Stromal cell of bone marrow (primary cell): ENCODE results near the gene SPNS3.

Source experiments
- DNase-seq: peaks from one replicate; pipeline ENCODE4 v3.0.0-alpha.2; 2012; ENCODE audit warnings: low read depth

The SPNS3 gene

DNA sequence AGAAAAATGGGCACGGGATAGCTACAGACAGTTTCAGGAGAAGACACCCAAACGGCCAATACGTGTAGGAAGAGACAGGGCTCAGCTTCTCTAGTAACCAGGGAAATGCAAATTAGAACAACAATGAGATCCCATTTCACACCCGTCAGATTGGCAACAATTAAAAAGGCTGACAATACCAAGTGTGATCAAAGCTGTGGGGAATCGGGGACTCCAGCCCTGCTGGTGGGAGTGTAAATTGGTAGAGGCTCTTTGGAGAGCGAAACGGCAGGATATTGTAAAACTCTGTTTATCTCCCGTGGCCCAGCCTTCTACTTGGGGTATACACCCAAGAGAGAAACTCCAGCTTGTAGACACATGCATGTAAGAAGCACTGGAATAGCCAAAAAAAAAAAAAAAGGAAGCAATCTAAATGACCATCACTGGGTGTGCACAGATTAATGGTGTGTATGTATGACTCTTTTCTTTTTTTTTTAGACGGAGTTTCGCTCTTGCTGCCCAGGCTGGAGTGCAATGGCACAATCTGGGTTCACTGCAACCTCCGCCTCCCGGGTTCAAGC is 93.9 kb downstream of the SPNS3 start:
- no peak for DNase-seq

DNA sequence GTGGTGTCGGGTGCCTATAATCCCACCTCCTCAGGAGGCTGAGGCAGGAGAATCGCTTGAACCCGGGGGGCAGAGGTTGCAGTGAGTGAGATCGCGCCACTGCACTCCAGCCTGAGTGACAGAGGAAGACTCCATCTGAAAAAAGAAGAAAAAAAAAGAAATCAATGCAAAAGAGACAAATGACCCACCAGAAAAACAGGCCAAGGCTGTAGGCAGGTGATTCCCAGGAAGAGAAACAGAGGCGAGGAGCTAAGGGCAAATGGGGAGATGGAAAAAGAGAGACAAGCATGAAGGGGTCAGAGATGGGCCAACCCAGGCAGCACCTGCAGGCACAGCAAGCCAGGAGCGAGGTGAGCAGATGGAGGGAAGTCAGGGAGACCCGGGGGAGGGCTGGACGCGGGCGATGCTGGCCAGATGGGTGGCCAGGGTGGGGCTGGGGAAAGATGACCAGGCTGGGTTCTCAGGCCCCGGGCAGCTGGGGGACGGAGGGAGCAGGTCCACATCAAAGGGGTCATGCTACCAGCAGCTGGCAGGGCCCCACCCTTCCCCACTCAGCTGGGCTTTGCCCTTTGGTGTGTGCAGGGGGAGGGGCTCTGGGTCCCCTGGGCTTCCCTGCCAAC is 95.9 kb downstream of the SPNS3 start:
- DNase-seq: no peak

DNA sequence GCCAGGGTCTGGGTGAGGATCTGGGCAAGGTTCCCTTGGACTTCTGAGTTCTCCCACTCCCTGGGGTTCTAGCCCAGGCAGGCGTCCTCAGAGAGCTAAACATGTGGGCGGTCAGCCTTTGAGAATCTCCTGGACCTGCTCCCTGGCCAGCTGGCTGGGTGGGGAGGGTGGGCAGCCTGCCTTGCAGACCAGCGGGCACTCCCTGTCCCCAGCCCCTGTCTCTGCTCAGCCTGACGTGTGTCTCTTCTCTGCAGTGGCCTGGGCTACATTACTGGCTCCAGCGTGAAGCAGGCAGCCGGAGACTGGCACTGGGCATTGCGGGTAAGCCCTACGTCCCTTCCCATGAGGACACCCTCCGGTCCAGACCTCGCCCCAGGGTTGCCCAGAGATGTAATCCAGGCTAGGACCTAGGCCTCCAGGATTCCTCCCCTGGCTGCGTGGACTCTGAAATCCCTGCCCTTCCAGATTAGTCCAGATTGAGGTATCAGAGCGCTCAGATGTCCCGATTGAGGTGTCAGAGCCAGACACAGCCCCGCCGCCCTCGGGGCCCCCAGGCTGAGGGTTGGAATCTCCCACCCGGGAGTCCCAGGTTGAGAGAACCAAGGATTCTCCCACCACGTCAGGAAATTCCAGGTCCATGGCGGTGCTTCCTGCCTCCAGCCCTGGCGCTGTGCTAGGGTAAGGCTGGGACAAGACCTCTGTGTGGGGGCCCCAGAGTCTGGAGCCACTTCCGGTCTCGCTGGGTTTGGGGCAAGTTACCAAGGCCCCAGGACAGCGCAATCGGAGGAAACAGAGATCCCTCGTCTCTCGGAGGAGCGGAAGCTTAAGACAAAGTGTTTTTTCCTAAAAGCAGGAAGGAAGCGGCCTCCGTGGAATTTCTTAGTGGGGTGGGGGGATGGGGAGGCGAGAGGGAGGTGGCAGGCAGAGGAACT is 97.3 kb downstream of the SPNS3 start:
- no peak for DNase-seq

DNA sequence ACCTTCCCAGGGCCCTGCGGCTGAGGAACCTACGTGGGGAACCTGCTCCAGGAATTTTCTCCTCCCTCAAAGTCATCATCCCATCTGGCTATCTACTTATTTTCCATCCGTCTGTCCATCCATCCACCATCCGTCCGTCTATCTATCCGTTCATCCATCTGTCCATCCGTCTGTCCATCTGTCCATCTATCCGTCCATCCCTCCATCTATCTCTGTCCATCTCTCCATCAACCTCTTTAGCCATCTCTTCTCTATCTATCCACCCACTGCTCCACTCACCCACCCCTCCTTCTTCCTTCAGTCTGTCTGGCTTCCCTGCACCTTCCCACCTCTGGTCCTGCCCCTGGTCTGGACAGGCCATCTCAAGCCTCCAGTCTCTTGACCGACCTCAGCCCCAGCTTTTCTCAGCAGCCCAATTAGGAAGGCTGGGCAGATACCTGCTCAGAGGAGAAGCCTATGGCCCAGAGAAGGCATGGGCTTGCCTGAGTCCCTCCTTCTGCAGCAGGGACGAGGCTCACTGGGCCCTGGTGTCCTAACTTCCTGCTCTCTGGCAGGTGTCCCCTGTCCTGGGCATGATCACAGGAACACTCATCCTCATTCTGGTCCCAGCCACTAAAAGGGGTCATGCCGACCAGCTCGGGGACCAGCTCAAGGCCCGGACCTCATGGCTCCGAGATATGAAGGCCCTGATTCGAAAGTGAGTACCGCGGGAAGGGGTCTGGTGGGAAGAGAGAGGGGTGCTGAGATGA is 98.4 kb downstream of the SPNS3 start:
- no peak for DNase-seq

DNA sequence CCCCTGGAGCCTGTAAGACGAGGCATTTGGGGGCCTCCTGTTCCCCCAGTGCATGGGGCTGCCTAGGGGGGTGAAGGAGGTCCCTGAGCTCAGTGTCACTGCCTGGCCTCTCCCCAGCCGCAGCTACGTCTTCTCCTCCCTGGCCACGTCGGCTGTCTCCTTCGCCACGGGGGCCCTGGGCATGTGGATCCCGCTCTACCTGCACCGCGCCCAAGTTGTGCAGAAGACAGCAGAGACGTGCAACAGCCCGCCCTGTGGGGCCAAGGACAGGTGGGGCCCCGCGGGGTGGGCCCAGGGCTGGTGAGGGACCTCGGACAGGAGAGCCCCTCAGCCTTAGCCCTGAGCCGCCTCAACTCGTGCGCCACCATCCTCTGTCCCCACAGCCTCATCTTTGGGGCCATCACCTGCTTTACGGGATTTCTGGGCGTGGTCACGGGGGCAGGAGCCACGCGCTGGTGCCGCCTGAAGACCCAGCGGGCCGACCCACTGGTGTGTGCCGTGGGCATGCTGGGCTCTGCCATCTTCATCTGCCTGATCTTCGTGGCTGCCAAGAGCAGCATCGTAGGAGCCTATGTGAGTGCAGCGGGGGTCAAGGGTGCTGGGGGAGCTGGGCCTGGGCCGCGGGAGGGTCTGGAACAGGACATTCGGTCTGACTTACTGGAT is 99.3 kb downstream of the SPNS3 start:
- DNase-seq: no peak

DNA sequence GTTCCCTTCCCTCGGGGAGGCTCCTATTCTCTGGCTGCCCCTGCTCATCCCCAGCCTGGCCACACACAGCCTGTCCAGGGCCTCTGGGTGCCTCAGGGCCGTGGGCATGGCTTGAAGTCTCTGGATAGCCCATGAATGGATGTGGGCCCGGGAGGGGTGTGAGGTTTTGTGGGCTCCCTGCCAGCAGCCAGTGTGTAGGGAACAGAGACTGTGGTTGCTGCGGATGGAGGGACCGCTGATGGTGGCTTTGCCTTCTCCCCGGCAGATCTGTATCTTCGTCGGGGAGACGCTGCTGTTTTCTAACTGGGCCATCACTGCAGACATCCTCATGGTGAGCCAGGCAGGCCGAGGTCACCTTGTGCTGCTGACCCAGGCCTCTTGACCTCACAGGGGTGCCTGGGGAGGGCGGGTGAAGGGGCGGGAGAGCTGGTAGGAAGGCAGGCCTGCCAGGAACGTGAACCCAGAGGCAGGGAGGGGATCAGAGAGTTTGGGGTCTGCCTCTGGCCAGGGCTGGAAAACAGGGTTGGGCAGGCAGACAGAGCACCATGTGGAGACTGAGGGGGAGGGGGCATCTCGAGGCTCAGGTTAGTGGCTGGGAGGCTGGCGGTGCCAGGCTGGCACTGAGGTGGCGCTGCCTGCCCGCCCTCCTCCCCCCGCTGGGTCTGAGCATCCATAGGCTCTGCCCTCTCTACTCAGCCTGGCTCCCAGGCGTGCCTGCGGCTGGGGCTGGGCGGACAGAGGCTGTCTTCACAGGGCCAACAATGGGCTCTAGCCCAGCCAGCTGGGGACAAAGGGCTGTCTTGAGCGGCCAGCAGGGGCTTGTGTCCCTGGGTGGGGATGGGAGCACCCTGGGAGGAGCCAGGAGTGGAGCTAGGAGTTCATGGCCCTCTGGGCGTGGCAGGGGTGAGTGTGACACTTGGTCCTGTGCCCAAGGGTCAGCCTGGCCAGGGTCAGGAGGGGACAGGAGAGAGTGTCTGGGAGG is 100.1 kb downstream of the SPNS3 start:
- DNase-seq: no peak

DNA sequence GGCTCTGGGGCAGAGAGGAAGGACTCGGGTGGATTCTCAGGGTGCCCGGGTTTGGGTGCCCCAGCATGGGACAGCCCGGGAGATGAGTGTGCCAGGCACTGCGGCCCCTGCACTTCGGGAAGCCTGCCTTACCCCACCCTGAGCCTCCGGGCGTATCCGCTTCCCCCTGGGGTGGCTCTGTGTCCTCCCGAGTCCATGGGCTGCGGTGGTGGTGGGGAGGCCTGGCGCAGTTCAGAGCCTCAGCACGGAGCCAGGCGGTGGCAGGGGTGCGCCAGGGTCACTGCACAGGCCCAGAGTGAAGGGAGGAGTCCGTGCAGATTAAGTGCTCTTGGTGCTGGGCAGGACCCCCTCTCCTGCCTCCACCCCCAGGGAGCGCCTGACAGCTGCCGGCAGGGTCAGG is 100.8 kb downstream of the SPNS3 start:
- DNase-seq: no peak

DNA sequence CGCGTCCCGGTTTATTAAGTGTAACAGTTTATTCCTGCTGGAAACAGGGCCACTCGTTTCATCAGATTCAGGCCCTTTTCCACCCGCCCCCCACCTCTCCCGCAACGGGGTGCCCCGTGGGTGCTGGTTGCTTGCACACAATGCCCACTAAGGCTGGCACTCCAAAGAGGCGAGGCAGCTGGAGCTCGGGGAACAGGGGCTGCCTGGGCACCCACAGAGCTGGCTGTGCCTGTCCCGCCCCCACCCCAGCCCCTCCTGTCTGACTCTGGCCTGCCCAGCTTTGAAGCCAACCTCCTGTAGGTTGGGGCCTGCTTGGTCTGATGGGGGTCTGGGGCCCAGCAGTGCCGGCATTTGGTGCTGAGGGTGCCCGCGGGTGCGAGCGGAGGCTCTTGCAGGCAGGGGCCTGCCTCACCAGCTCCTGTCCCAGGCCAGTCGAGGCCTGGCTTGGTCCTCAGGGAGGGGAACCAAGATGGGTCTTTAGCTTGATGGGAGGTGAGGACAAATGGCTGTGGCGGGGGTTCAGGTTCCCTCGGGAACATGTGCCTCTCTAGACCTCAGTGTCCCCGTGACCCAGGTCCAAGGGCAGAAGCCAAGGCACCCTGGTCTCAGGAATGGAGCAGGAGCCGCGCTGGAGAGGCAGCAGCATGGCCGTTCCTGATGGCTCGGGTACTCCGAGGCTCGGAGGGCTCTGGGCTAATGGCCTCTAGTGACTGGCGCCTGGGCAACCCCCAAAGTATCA is 101.4 kb downstream of the SPNS3 start:
- no peak for DNase-seq

DNA sequence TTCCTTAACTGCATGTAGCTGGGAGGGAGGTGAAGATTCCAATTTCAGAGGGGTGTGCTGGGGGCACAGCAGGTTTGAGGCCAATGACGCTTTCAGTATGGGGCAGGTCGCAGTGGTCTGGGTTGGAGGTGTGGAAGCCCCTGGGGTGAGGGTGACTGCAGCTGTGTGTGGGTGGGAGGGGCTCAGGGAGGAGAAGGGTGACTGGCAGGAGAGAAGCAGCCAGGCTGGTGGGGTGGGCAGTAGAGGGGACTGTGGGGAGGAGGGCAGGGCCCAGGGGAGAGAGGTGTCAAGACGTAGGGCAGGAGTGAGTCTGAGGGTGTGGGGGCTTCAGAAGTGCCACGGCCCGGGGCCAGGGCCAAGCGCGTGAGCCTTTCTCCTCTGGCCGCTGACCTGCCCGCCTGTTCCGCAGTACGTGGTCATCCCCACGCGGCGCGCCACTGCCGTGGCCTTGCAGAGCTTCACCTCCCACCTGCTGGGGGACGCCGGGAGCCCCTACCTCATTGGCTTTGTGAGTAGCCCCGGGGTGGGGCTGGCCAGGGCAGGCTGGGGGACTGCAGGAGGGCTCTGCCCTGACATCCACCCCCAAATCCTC is 102.0 kb downstream of the SPNS3 start:
- no peak for DNase-seq

DNA sequence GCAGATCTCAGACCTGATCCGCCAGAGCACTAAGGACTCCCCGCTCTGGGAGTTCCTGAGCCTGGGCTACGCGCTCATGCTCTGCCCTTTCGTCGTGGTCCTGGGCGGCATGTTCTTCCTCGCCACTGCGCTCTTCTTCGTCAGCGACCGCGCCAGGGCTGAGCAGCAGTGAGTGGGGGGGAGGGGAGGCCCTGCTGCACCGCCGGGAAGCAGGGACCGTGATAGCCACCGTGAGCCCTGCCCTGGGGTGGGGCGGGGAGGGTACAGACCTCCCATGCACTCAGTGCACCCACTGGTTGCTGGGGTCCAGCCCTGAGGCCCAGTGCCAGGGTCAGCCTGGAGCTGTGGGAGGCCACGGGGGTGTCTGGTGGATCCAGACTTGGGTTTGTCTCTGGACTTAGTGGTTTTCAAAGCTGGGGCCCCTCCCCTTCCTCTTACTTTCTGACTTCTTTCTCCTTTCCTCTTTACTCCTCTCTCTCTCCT is 102.6 kb downstream of the SPNS3 start:
- DNase-seq: no peak

DNA sequence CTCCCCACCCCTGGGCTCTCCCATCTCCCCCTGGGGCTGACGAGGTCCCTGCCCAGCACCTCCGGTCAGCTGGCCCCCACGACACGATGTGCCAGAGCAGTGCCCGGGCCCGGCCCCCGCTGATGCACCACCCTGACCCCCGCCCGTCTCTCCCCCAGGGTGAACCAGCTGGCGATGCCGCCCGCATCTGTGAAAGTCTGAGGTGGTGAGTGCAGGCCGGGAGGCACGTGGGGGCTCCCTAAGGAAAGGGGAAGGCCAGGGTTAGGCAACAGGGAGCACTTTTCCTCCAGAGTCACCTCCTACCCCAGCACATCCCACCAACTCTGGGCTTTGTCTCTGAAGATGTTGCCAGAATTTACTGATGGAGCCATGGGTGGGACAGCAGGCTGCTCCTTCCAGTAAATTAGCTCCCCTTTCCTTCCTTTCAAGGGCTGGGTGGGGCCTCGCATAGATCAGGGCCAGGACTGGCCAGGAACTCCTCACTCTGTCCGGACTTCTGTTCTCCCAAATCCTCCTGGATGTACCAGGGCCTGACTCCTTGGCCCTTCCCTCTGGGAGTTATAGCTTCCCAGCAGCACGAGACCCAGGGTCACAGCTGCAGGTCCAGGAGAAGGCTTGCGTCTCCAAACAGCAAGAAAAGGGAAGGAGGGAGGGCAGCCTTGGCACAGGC is 103.1 kb downstream of the SPNS3 start:
- no peak for DNase-seq
